OCI-LY7 (cell line): ENCODE results near the gene ELAVL3. TPM values are rescaled to one million over a fixed set of nuclear protein-coding genes. Genes with fewer than 3 reads are reported as not detected.

Source experiments
- BruUV-seq: library from RNA; stranded (reverse); fragments of 400-500 nt; replicated peaks from 2 replicates; lab custom pipeline; 2021; lab: Mats Ljungman, UMichigan
- CTCF ChIA-PET: fragments of 300-600 bp; sonication (Branson Sonifier 250); formaldehyde crosslinking; loops from one replicate; lab custom pipeline; 2022; ENCODE audit warnings: antibody characterized with exemption; ENCODE audit not compliant: unreplicated experiment; lab: Charles Lee
- POLR2A ChIA-PET: fragments of 300-600 bp; sonication (Branson Sonifier 250); formaldehyde crosslinking; loops from one replicate; lab custom pipeline; 2022; ENCODE audit warnings: antibody characterized with exemption; lab: Charles Lee
- DNase-seq: peaks from one replicate; pipeline ENCODE4 v3.0.0-alpha.2; 2015; ENCODE audit warnings: low spot score
- H2AFZ ChIP-seq: fragments of 200-600 bp; sonication (generic), shearing (Covaris generic); 2 replicates; pipeline ENCODE4 v1.6.1; 2014; ENCODE audit warnings: mild to moderate bottlenecking, antibody characterized with exemption, low read length, moderate library complexity
- H3K27ac ChIP-seq: fragments of 200-600 bp; sonication (generic); 2 replicates; pipeline ENCODE4 v1.5.1; 2014; ENCODE audit warnings: mixed run types, low read depth, mild to moderate bottlenecking, moderate library complexity, low read length, inconsistent platforms; ENCODE audit not compliant: poor library complexity, severe bottlenecking
- H3K36me3 ChIP-seq: fragments of 200-600 bp; sonication (generic); 2 replicates; pipeline ENCODE4 v1.6.1; 2014; ENCODE audit warnings: mild to moderate bottlenecking, antibody characterized with exemption, low read length, moderate library complexity, mixed read lengths; ENCODE audit not compliant: insufficient read depth
- H3K4me1 ChIP-seq: fragments of 200-600 bp; sonication (generic); 2 replicates; pipeline ENCODE4 v1.5.1; 2014; ENCODE audit warnings: mild to moderate bottlenecking, low read length; ENCODE audit not compliant: insufficient read depth, poor library complexity, severe bottlenecking
- H3K4me2 ChIP-seq: fragments of 200-600 bp; sonication (generic); 2 replicates; pipeline ENCODE4 v1.6.1; 2014; ENCODE audit warnings: mild to moderate bottlenecking, low read length
- H3K4me3 ChIP-seq: fragments of 200-600 bp; sonication (generic); 2 replicates; pipeline ENCODE4 v1.5.1; 2014; ENCODE audit warnings: mild to moderate bottlenecking, low read depth, low read length; ENCODE audit not compliant: poor library complexity, severe bottlenecking
- H3K79me2 ChIP-seq: fragments of 200-600 bp; sonication (generic); 2 replicates; pipeline ENCODE4 v1.6.1; 2016; ENCODE audit warnings: low read depth, mild to moderate bottlenecking, low read length, moderate library complexity, mixed read lengths; ENCODE audit not compliant: insufficient read depth
- H3K9me2 ChIP-seq: fragments of 200-600 bp; sonication (generic); 2 replicates; pipeline ENCODE4 v1.6.1; 2016; ENCODE audit warnings: mild to moderate bottlenecking, low read length, mixed read lengths; ENCODE audit not compliant: insufficient read depth
- H3K9me3 ChIP-seq: fragments of 200-600 bp; sonication (generic); 2 replicates; pipeline ENCODE4 v1.6.1; 2014; ENCODE audit warnings: mild to moderate bottlenecking, mixed run types, low read length, mixed read lengths
- H4K20me1 ChIP-seq: fragments of 200-600 bp; sonication (generic); 2 replicates; pipeline ENCODE4 v1.6.1; 2014; ENCODE audit warnings: mild to moderate bottlenecking, antibody characterized with exemption, low read length, moderate library complexity, mixed read lengths; ENCODE audit not compliant: insufficient read depth
- EZH2phosphoT487 ChIP-seq: fragments of 200-600 bp; sonication (generic); IDR thresholded peaks from 2 replicates; pipeline ENCODE4 v1.6.1; 2018; ENCODE audit warnings: low read depth, borderline replicate concordance, mild to moderate bottlenecking, mixed run types, antibody characterized with exemption, low read length, moderate library complexity, mixed read lengths
- intact Hi-C: fragments of 100-400 bp; cut with micrococcal nuclease; formaldehyde crosslinking; loops from one replicate; pipeline ENCODE4 v1.10.0; 2022; ENCODE audit not compliant: unreplicated experiment
- total RNA-seq, 2 experiments: library from RNA; depleted of rRNA in 1 of 2; stranded (reverse); fragments of >200 nt in 1 of 2; shearing (Covaris generic) in 1 of 2; gene quantifications; 2 replicates each; pipeline ENCODE4 v1.2.3, GENCODE V29; 2014 to 2022
- TF ChIP-seq, protein P1 (sequence below): fragments of 200-600 bp; sonication (generic); conservative IDR thresholded peaks from 2 replicates; pipeline ENCODE4 v1.5.1; 2014; ENCODE audit warnings: mild to moderate bottlenecking, antibody characterized with exemption, low read length, moderate library complexity, mixed read lengths

ELAVL3 gene
- total RNA-seq, 2 experiments from 2014 or later: 0.30 to 0.95 TPM

DNA sequence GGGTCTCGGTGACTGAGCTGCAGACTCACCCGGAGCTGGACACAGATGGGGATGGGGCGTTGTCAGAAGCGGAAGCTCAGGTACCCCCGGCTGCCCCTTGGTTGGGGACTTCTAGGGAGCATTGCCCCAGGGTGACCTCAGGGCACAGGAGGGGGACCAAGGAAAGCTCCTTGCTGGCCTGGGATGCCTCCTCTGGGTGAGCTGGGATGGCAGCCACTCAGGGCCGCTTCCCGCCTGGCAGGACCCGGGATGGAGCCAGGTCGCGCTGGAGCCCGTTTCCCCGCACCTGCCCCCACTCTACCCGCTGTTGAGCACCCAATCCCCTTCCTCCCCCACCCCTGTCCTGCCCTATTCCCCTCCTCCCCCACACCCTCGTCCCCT lies 34.6 kb downstream of the ELAVL3 start:
- no peak for TF ChIP-seq EZH2phosphoT487
- TF ChIP-seq, protein P1, sequence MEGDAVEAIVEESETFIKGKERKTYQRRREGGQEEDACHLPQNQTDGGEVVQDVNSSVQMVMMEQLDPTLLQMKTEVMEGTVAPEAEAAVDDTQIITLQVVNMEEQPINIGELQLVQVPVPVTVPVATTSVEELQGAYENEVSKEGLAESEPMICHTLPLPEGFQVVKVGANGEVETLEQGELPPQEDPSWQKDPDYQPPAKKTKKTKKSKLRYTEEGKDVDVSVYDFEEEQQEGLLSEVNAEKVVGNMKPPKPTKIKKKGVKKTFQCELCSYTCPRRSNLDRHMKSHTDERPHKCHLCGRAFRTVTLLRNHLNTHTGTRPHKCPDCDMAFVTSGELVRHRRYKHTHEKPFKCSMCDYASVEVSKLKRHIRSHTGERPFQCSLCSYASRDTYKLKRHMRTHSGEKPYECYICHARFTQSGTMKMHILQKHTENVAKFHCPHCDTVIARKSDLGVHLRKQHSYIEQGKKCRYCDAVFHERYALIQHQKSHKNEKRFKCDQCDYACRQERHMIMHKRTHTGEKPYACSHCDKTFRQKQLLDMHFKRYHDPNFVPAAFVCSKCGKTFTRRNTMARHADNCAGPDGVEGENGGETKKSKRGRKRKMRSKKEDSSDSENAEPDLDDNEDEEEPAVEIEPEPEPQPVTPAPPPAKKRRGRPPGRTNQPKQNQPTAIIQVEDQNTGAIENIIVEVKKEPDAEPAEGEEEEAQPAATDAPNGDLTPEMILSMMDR: no peak
- Histone ChIP-seq H4K20me1 (no peaks in the 10 kb centered on the region), H2AFZ (no peak overlapping the region), H3K9me3 (no peaks in the 10 kb centered on the region), H3K9me2 (no peaks in the 10 kb centered on the region), H3K4me2 (no peak overlapping the region), H3K27ac (no peak overlapping the region), H3K36me3 (peaks cover 91% of the 10 kb centered on the region), H3K4me3 (no peak overlapping the region), H3K4me1 (no peaks in the 10 kb centered on the region), H3K79me2 (no peaks in the 10 kb centered on the region)
- DNase-seq: no peak
- intact Hi-C loops: loop anchor here (1.0 to 2.0 kb wide), 2 partner anchors 65 to 153 kb away; no protein-coding TSS in a partner anchor
- CTCF ChIA-PET: interaction anchor here (1.0 kb wide), 1 partner anchor 36 kb away, joined by 3 read pairs; no protein-coding TSS in a partner anchor
- no TSS peak for BruUV-seq
- POLR2A ChIA-PET: no interaction called here

DNA sequence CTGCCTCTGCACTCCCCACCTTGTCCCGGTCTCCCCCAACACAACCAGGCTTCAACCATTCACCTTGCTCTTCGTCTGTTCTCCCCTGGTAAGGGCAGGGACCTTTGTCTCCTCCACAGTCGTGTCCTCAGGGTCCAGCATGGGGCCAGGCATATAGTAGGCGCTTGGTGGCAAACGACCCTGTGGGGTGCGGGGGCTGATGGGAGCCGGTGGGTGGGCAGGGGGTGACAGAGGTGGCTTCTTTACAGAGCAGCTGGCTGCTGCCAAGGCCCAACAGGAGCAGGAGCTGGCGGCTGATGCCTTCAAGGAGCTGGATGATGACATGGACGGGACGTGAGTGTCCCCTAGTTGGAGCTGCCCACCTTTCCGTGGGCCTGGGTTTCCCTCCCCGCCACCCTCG lies 35.7 kb downstream of the ELAVL3 start:
- Histone ChIP-seq H3K36me3 (peaks cover 90% of the 10 kb centered on the region), H3K9me3 (no peaks in the 10 kb centered on the region), H3K9me2 (no peaks in the 10 kb centered on the region), H3K4me2 (no peak overlapping the region), H3K79me2 (no peaks in the 10 kb centered on the region), H3K4me3 (no peak overlapping the region), H3K27ac (no peak overlapping the region), H2AFZ (no peak overlapping the region), H4K20me1 (no peaks in the 10 kb centered on the region), H3K4me1 (no peaks in the 10 kb centered on the region)
- TF ChIP-seq EZH2phosphoT487: no peak
- TF ChIP-seq, protein P1: no peak
- no peak for DNase-seq
- BruUV-seq: no TSS peak
- CTCF ChIA-PET: interaction anchor here (1.0 kb wide), 1 partner anchor 38 kb away, joined by 3 read pairs; no protein-coding TSS in a partner anchor
- POLR2A ChIA-PET: no interaction called here
- intact Hi-C loops: no loop called here

DNA sequence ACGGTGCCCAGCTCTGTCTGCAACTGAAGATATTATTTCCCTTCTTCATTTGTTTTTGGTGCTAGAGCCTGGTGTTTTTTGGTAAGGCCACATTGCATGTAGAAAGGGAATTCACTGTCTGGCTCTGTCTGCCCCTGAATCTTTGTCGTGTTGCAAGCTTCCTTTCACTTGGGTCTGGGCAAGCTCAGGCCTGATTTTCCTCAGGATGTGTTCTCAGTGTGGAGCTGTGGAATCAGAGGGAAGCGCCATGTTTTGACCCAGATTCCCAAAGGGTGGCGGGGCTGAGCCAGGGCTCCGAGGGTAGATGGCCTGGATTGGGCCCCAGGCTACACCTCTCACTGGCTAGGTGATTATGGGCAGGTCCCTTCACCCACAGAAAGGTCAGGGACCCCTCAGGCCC lies 36.8 kb downstream of the ELAVL3 start:
- intact Hi-C loops: no loop called here
- ChIA-PET CTCF (no interaction called here), POLR2A (interaction anchor here (0.6 to 1.7 kb wide), 2 partner anchors 63 to 100 kb away, joined by 5 to 6 read pairs; no protein-coding TSS in a partner anchor)
- Histone ChIP-seq H3K4me1 (no peaks in the 10 kb centered on the region), H3K79me2 (no peaks in the 10 kb centered on the region), H3K4me3 (no peak overlapping the region), H4K20me1 (no peaks in the 10 kb centered on the region), H3K9me3 (no peaks in the 10 kb centered on the region), H3K9me2 (no peaks in the 10 kb centered on the region), H3K4me2 (no peak overlapping the region), H3K27ac (no peak overlapping the region), H3K36me3 (peaks cover 88% of the 10 kb centered on the region), H2AFZ (no peak overlapping the region)
- TF ChIP-seq, protein P1: no peak
- TF ChIP-seq EZH2phosphoT487: no peak
- DNase-seq: no peak
- no TSS peak for BruUV-seq
